HepG2 (cell line): ENCODE measurements around the gene DNM3. TPM values are rescaled to one million over a fixed set of nuclear protein-coding genes. Genes with fewer than 3 reads are reported as not detected.

ENCODE experiments used
- ETV6 ChIP-seq: sonication (generic); formaldehyde crosslinking; conservative IDR thresholded peaks from 2 replicates; pipeline ENCODE4 v1.4.0; 2020; ENCODE audit warnings: missing genetic modification reagents
- FOXP4 ChIP-seq: sonication (generic); formaldehyde crosslinking; IDR thresholded peaks from 2 replicates; pipeline ENCODE4 v1.4.0; 2020; ENCODE audit warnings: missing genetic modification reagents
- GMEB1 ChIP-seq: sonication (generic); formaldehyde crosslinking; IDR thresholded peaks from 2 replicates; pipeline ENCODE4 v1.5.1; 2020; ENCODE audit warnings: missing genetic modification reagents, mild to moderate bottlenecking, borderline replicate concordance
- NPAS2 ChIP-seq: sonication (generic); formaldehyde crosslinking; IDR thresholded peaks from 2 replicates; pipeline ENCODE4 v1.8.0; 2022; ENCODE audit warnings: mild to moderate bottlenecking, missing genetic modification reagents, borderline replicate concordance
- SRSF4 ChIP-seq: fragments of 200-400 bp; formaldehyde crosslinking; IDR thresholded peaks from one replicate; pipeline ENCODE4 v1.6.1; 2018; ENCODE audit warnings: mild to moderate bottlenecking, low read depth, low read length, moderate library complexity; ENCODE audit not compliant: poor library complexity, severe bottlenecking
- USF2 ChIP-seq, 2 experiments: sonication (generic) in 1 of 2; formaldehyde crosslinking in 1 of 2; IDR thresholded peaks; 2 replicates each; pipeline versions ENCODE4 v1.5.1 to v1.6.1; 2011 to 2020; ENCODE audit warnings: borderline replicate concordance in 1 of 2, low read depth in 1 of 2, low read length in 1 of 2, mild to moderate bottlenecking in 1 of 2, missing genetic modification reagents in 1 of 2, moderate library complexity in 1 of 2
- ZKSCAN5 ChIP-seq: sonication (generic); formaldehyde crosslinking; IDR thresholded peaks from 2 replicates; pipeline ENCODE4 v1.5.1; 2020; ENCODE audit warnings: mild to moderate bottlenecking, missing genetic modification reagents
- ZNF337 ChIP-seq: sonication (generic); formaldehyde crosslinking; IDR thresholded peaks from 2 replicates; pipeline ENCODE4 v1.5.1; 2020; ENCODE audit warnings: missing genetic modification reagents, low read depth, mild to moderate bottlenecking, borderline replicate concordance
- polyA plus RNA-seq, 8 experiments: library from polyadenylated mRNA; depleted of rRNA in 3 of 8; stranded (reverse) in 7 of 8; unstranded in 1 of 8; fragments of >200 nt; fragmentation: Illumina TruSeq in 4 of 8; extraction: Trizol in 4 of 8; gene quantifications; 2 replicates each; pipeline versions ENCODE4 v1.2.1 to v1.2.3, GENCODE V29; 2011 to 2016; ENCODE audit warnings: low read depth in 4 of 8, missing spikeins in 1 of 8, mixed read lengths in 1 of 8; ENCODE audit not compliant: insufficient read depth in 1 of 8
- total RNA-seq, 5 experiments: library from RNA; depleted of rRNA; stranded (reverse); fragments of >200 nt; fragmentation: Illumina TruSeq; extraction: Trizol; gene quantifications; 2 replicates each; pipeline ENCODE4 v1.2.3, GENCODE V29; 2016; ENCODE audit warnings: low read depth in 1 of 5

Gene DNM3
- total and polyA plus RNA-seq, 2 of the 13 experiments (the other 11 are each of a cell fraction or from before 2014, with no cell fraction given) = 0.05 TPM; not detected in 1

- TF ChIP-seq GMEB1 (no peak), NPAS2 (CRISPR knock-in tag) (no peak), SRSF4 (no peak), ZNF337 (no peak), FOXP4 (CRISPR knock-in tag) (no peak), ZKSCAN5 (no peak), ETV6 (CRISPR knock-in tag) (no peak), USF2 (IDR thresholded peaks at IDR 0.05; ENCODE audit: low read depth, low read length) (no peak), USF2 (CRISPR knock-in tag; IDR thresholded peaks at IDR 0.05; ENCODE audit: borderline replicate concordance) (no peak)
These were observed 307.4 kb downstream of the DNM3 start (continued) for GRCh38 chr1:172148707-172149106.
